Adrenal gland (tissue), 12 donors: ENCODE data around the gene LATS1. TPM values are rescaled to one million over a fixed set of nuclear protein-coding genes. Genes with fewer than 3 reads are reported as not detected.
"Not testable (repeated sequence)": the region's sequence is repeated elsewhere in the genome, so short reads cannot be mapped to it uniquely, and the experiment has no call there.

Source experiments
- DNase-seq, 7 donors: peaks; one replicate each; pipeline ENCODE4 v3.0.0-alpha.2; 2019 to 2020
- H3K27ac ChIP-seq, 5 donors: fragments of 200-600 bp; sonication (generic) in 4 of 5; 1 replicate in 3 of 5; 2 replicates in 2 of 5; pipeline versions ENCODE4 v1.5.1 to v1.8.0; 2016 to 2020; ENCODE audit warnings: mild to moderate bottlenecking in 1 of 5
- H3K27me3 ChIP-seq: fragments of 200-600 bp; 2 replicates; pipeline ENCODE4 v1.8.0; 2021
- H3K36me3 ChIP-seq, 2 donors: fragments of 200-600 bp; replicated peaks in 1 of 2; 1 replicate in 1 of 2; 2 replicates in 1 of 2; pipeline versions ENCODE4 v1.5.1 to v1.8.0; 2018 to 2022
- H3K4me1 ChIP-seq, 2 donors: fragments of 200-600 bp; replicated peaks in 1 of 2; 1 replicate in 1 of 2; 2 replicates in 1 of 2; pipeline versions ENCODE4 v1.5.1 to v1.8.0; 2018 to 2021
- H3K4me3 ChIP-seq, 4 donors: fragments of 200-600 bp; sonication (generic) in 3 of 4; one replicate each; pipeline ENCODE4 v1.5.1; 2016 to 2018
- H3K9me3 ChIP-seq, 3 donors: fragments of 200-600 bp; sonication (generic) in 1 of 3; replicated peaks in 1 of 3; 1 replicate in 2 of 3; 2 replicates in 1 of 3; pipeline versions ENCODE4 v1.5.1 to v1.8.0; 2016 to 2021
- POLR2A ChIP-seq, 2 donors: fragments of 450-650 bp; IDR thresholded peaks; one replicate each; pipeline ENCODE4 v1.6.1; 2017; ENCODE audit warnings: antibody characterized with exemption in 2 of 2, mild to moderate bottlenecking in 2 of 2, moderate library complexity in 1 of 2
- WGBS, 4 donors: extraction: QIAGEN DNeasy Blood & Tissue Kit in 2 of 4; methylation state at CpG; one replicate each; pipeline versions ENCODE4 v1.1.5 to v1.1.7; 2013 to 2017; 5-methylcytosine and 5-hydroxymethylcytosine counted together
- intact Hi-C, 2 donors: fragments of 100-400 bp; cut with DNase I; formaldehyde crosslinking; loops; one replicate each; pipeline versions ENCODE4 v1.14.1 to v1.15.0; 2022 to 2023
- polyA plus RNA-seq, 3 donors: library from polyadenylated mRNA; stranded (reverse); fragments of 200-250 nt in 2 of 3; fragments of 350-450 nt in 1 of 3; fragmentation: Illumina TruSeq in 1 of 3; extraction: RNeasy Lipid Tissue Mini Kit (QIAGEN cat#74804) in 1 of 3; gene quantifications; one replicate each; pipeline ENCODE4 v1.2.3, GENCODE V29; 2013 to 2014
- total RNA-seq, 9 donors: library from RNA; depleted of rRNA in 4 of 9; stranded (reverse); fragments of >200 nt in 4 of 9; fragments of 120-200 nt in 1 of 9; fragmentation: NEBNext Ultra II Directional in 1 of 9; extraction: Animal tissue kit (Norgen Biotek cat#: 25700) in 1 of 9; gene quantifications; one replicate each; pipeline versions ENCODE4 v1.1.0 to v1.2.4, GENCODE V29; 2013 to 2023
- TF ChIP-seq, protein P1 (sequence below), 6 experiments: fragments of 450-650 bp in 4 of 6; fragments of 200-600 bp in 2 of 6; sonication (generic) in 1 of 6; IDR thresholded peaks; 1 replicate in 5 of 6; 2 replicates in 1 of 6; pipeline versions ENCODE4 v1.5.1 to v1.8.0; 2016 to 2021; ENCODE audit warnings: antibody characterized with exemption in 6 of 6, mild to moderate bottlenecking in 2 of 6, moderate library complexity in 1 of 6
- donor health status: healthy with polysubstance abuse.
- donor health status: Bipolar disorder and iron deficiency.
- donor health status: DM: yes; HTN: yes; CAD: no.
- donor health status: DM: no; HTN: no; CAD: no.
- donor health status: DM: no; HTN: no; CAD: no.
- donor health status: DM: yes; HTN: yes; CAD: no.

Gene LATS1
- total and polyA plus RNA-seq, 12 donors = 6.2 to 39.6 (median 24.2) TPM

DNA sequence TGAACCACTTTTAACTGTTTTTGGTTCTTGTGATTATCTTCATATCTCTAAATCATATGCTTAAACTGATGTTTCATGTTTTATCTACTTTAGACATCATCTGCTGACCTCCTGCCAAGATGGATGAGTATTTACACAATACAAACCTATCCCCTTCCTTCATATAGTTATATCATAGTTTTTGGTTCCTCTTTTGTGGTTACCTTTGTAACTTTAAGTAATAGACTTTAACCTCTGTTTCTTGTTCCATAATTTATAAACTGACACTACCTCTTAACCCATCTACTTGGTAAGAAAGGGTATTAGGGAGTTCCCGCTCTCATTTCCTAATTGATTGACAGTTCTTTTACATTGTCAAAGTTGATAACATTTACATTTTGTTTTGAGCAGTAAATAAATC is 43.5 kb upstream of the LATS1 start:
- no peak for DNase-seq
- Histone ChIP-seq H3K4me1 (peaks cover 0 to 6% of the 10 kb centered on the region in 2 donors), H3K4me3 (no peak overlapping the region), H3K36me3 (no peaks in the 10 kb centered on the region), H3K27me3 (no peaks in the 10 kb centered on the region), H3K27ac (no peak overlapping the region), H3K9me3 (no peaks in the 10 kb centered on the region)
- no peak for TF ChIP-seq POLR2A (IDR thresholded peaks at IDR 0.05)
- TF ChIP-seq, protein P1, sequence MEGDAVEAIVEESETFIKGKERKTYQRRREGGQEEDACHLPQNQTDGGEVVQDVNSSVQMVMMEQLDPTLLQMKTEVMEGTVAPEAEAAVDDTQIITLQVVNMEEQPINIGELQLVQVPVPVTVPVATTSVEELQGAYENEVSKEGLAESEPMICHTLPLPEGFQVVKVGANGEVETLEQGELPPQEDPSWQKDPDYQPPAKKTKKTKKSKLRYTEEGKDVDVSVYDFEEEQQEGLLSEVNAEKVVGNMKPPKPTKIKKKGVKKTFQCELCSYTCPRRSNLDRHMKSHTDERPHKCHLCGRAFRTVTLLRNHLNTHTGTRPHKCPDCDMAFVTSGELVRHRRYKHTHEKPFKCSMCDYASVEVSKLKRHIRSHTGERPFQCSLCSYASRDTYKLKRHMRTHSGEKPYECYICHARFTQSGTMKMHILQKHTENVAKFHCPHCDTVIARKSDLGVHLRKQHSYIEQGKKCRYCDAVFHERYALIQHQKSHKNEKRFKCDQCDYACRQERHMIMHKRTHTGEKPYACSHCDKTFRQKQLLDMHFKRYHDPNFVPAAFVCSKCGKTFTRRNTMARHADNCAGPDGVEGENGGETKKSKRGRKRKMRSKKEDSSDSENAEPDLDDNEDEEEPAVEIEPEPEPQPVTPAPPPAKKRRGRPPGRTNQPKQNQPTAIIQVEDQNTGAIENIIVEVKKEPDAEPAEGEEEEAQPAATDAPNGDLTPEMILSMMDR (IDR thresholded peaks at IDR 0.05) = no peak
- 80 to 98% (median 87%) methylated on average over 1 of the region's 1 CpG for WGBS, 4 donors
- intact Hi-C loops = no loop called here

DNA sequence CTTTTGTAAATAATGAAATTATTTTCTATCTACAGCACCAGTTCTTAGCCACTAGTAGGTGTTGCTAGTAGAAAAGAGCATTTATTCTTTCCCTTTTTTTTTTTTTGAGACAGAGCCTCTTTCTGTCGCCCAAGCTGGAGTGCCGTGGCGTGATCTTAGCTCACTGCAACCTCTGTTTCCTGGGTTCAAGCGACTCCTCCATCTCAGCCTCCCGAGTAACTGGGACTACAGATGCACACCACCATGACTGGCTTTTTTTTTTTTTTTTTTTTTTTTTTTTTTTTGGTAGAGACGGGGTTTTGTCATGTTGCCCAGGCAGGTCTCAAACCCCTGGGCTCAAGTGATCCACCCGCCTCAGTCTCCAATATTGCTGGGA is 38.3 kb upstream of the LATS1 start:
- intact Hi-C loops = no loop called here
- whole genome bisulfite sequencing, 4 donors = 89 to 98% (median 94%) methylated on average over 7 of the region's 7 CpGs
- H3K4me1 ChIP-seq = peaks cover 0 to 15% of the 10 kb centered on the region in 2 donors

DNA sequence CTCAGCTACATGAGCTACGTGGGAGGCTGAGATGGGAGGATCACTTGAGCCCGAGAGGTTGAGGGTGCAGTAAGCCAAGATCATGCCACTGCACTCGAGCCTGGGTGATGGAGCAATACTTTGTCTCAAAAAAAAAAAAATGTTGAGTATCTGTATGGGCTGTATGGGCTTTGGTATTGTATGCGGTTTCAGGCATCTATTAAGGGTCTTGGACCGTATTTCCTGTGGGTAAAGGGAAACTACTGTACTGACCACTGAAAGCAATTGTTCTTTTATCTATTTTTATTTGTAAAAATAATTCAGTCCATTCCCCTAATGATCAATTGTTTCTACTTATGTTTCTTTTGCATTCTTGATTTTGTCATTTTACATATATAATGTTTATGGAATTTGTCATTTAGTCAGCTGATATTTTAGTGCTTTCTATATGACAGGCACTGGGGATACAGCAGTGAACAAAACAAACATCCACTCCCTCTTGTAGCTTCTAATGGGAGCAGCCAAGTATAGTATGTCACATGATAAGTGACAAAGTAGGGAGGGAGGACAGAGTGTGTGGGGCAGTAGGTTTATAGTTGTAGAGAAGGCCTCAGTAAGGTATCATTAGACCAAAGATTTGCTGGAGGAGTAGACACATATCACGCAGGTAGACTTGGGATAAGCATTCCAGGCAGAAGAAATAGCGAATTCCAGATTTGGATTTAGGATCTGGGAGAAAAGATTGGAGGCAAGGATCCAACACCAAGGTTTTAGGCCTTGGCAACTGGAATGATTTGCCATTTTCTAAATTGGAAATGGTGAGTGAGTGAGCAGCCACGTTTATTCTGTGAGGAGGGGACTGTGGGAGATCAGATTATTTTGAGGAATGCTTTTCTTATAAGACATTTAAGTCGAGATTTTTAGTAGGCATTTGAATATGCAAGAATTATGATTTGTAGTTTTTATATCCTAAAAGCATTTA is 37.7 kb upstream of the LATS1 start:
- H3K27me3 ChIP-seq = no peaks in the 10 kb centered on the region
- WGBS, 4 donors = 86 to 89% (median 88%) methylated on average over 9 of the region's 9 CpGs
- H3K4me3 ChIP-seq = no peak overlapping the region
- intact Hi-C loops = no loop called here
- TF ChIP-seq POLR2A (IDR thresholded peaks at IDR 0.05) = no peak
- TF ChIP-seq, protein P1 (IDR thresholded peaks at IDR 0.05) = no peak
- H3K27ac ChIP-seq = peak overlapping the region in 1 of 5 donors; percentile 2
- H3K4me1 ChIP-seq = peaks cover 7 to 20% of the 10 kb centered on the region in 2 donors
- no peaks in the 10 kb centered on the region for H3K36me3 ChIP-seq
- DNase-seq = no peak
- no peaks in the 10 kb centered on the region for H3K9me3 ChIP-seq

More for the DNA sequence above, 38.3 kb upstream of the LATS1 start:
- no peak overlapping the region for H3K4me3 ChIP-seq
- no peaks in the 10 kb centered on the region for H3K27me3 ChIP-seq
- H3K9me3 ChIP-seq = no peaks in the 10 kb centered on the region
- no peaks in the 10 kb centered on the region for H3K36me3 ChIP-seq
- H3K27ac ChIP-seq = no peak overlapping the region
- no peak for DNase-seq
- TF ChIP-seq, protein P1 (IDR thresholded peaks at IDR 0.05) = no peak
- TF ChIP-seq POLR2A (IDR thresholded peaks at IDR 0.05) = no peak

DNA sequence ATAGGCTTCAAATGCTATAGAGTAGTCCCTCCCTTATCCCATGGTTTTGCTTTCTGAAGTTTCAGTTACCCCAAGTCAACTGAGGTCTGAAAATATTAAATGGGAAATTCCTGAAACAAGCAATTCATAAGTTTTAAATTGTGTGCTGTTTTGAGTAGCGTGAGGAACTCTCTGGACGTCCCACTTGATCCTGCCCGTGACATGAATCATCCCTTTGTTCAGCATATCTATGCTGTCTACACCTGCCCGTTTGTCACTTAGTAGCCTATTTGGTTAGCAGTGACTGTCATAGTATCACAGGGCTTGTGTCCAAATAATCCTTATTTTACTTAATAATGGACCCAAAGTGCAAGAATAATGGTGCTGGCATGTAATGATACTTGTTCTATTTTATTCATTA is 36.6 kb upstream of the LATS1 start:
- Histone ChIP-seq H3K27me3 (no peaks in the 10 kb centered on the region), H3K4me3 (no peak overlapping the region), H3K27ac (no peak overlapping the region), H3K36me3 (no peaks in the 10 kb centered on the region), H3K9me3 (no peaks in the 10 kb centered on the region), H3K4me1 (peaks cover 9 to 24% of the 10 kb centered on the region in 2 donors)
- intact Hi-C loops = no loop called here
- no peak for TF ChIP-seq POLR2A (IDR thresholded peaks at IDR 0.05)
- TF ChIP-seq, protein P1 (IDR thresholded peaks at IDR 0.05) = no peak
- 76 to 88% (median 83%) methylated on average over 4 of the region's 4 CpGs for WGBS, 4 donors
- DNase-seq = no peak

DNA sequence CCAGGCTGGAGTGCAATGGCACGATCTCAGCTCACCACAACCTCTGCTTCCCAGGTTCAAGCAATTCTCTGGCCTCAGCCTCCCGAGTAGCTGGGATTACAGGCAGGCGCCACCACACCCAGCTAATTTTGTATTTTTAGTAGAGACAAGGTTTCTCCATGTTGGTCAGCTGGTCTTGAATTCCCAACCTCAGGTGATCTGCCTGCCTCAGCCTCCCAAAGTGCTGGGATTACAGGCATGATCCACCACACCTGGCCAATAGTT is 35.4 kb upstream of the LATS1 start:
- H3K27ac ChIP-seq, DNase-seq, H3K27me3 ChIP-seq, H3K4me3 ChIP-seq, intact Hi-C loops, H3K36me3 ChIP-seq, H3K9me3 ChIP-seq: not testable (repeated sequence)
- 80 to 88% (median 83%) methylated on average over 3 of the region's 3 CpGs for WGBS, 4 donors
- peaks cover 9 to 24% of the 10 kb centered on the region in 2 donors for H3K4me1 ChIP-seq
